HG03460 (cell line): Measurements from ENCODE around the gene LOXHD1.

Source experiments
- ATAC-seq: cut with Tn5 transposase; IDR thresholded peaks from one replicate; pipeline ENCODE4 v1.9.1; 2021; ENCODE audit not compliant: unreplicated experiment

Gene LOXHD1

DNA sequence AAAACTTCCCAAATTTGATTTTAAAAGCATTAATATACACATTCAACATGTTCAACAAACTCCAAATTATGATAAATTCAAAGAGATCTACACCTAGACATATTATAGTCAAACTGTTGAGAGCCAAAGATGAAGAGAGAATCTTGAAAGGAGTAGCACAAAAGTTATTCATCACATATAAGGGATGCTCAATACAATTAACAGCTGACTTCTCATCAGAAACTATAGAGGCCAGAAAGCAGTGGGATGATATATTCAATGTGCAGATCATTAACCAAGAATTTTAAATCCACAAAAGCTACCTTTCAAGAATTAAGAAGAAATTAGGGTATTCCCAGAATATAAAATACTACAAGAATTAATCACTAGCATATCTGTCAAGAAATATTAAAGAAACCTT lies 75.4 kb downstream of the LOXHD1 start:
- no peak for ATAC-seq

DNA sequence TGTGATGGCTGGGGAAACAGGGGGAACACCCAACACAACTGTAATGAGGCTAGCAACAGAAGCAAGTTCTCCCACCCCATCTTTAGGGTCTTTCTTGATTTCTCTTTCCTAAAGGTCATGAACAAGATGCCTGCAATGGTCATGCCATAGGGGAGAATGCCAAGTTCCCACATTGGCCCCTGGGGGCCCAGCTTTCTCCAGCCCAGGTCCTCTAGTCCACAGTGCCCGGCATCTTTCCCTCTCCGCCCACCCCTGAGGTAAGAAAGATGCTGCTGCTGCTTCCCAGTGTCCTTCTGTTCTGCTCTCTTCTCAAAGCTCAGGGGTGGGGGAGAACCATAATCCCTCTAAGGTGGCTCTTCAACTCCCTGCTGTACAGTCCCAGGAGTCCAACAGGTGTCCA lies 78.0 kb downstream of the LOXHD1 start:
- ATAC-seq = no peak

DNA sequence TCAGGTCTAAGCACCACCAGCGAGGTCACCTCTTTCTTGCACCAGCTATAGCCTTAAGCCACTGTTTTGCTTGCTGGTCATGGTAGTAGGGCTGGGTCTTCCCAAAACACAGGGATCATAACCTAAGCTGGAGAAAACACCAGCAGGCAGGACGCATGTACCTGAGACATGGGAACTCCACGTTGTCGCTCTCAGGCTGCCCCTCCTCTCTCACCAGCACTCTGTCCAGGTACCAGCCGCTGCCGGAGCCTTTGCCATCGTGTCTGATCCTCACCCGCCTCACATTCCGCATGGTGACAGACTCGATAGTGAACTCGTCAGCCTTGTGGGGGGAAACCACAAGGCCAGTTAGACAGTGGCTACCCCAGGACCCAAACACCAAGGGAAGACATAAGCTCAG lies 79.5 kb downstream of the LOXHD1 start:
- ATAC-seq = no peak

DNA sequence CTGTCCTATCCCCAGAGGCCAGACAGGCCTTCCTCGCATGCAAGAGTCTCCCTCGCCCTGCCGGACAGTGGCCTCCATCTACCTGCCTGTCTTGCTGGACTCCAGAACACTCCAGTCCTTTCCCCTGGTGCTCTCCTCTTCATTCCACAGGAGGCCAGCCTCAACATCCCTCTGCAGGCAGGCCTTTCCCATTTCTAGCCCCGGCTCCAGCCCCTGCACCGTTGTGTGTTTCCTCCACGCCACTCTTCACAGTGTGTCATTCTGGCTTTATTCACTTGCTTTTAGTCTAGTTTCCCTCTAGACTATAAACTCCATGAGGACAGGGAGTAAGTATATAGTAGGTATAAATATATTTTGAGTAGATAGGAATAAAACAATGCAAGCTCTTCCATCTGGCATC lies 81.2 kb downstream of the LOXHD1 start:
- ATAC-seq = no peak

DNA sequence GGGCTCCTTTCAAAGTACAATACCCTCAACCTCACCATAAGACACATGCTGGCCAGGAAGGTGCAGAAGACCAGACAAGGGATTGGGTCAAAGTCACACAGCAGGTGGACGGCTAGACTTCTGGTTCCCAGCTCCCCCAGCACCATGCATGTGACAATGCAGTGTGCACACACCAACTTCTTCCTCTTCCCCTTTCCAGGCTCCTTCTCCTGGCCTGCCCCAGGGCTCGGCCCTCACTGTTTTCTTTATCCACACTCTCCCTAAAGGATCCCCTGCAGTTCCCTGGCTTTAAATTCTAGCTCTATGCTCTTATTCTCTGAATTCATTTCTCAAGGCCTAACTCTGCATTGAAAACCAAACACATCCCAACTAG lies 82.3 kb downstream of the LOXHD1 start:
- ATAC-seq = no peak

DNA sequence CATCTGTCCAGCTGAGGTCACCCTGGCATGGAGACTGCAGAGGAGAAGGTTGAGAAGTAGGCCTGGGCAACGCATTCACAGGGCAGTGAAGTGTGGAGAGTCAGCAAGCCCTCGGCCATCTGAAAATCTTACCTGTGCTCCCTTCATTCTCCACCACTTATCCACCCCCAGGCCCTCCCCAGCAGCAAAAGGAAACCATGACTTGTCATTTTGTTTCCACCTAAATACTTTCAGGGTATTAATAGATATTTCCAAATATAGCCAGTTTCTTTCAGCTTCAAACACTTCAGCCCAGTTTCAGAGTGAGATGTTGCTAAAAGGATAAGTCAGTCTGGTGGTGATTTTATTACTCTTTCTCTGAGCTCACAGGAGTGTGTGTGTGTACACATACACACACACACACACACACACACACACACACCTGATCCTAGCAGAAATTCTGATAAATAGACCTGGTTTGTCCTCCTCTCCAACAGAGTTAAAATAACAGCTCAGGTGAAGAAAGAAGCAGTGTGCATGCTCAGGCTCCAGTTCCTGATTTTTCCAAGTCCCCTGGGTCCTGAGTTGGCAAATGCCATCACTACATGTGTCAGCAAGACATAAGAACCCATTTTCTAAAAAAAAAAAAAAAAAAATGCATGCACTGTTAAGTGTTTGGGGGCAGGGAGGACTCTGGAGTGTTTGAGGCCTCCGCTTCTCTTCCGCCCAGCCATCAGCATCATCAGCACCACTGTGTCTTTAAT lies 82.8 kb downstream of the LOXHD1 start:
- no peak for ATAC-seq

DNA sequence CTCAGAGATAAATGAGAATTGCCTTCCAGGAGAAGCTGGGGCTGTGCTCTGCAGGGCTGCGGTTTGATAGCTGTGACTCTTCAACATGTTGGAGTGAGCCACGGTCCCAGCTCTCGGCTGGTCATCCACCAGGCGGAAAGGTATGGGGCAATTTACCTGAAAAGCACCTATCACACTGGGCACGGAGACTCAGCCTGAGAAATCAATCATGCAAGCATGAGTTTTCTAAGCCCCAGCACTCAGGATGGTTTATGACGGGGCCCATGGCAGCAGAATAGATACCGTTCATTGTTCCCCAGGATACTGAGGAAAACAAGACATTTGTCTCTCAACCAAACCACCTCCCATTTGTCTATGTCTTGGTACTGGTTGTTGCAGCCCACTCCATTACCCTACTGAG lies 83.9 kb downstream of the LOXHD1 start:
- no peak for ATAC-seq

DNA sequence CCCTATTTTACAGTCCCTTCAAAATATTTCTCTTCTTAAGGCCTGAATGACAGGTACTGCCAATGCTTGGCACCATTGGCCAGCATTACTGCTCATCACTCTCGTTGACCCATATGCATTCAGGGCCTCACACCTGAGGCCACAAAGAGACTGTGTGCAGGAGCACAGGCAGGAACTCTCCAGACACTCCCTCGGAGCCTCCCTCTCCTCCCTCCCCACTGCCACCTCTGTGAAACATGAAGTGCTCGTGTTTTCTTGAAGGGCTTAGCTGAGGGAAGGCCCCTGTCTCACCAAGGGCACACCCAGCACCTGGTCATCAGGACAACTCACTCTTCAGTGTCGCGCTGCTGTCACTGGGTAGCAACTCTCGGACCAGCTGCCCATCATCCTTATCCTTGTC lies 85.3 kb downstream of the LOXHD1 start:
- ATAC-seq = no peak

DNA sequence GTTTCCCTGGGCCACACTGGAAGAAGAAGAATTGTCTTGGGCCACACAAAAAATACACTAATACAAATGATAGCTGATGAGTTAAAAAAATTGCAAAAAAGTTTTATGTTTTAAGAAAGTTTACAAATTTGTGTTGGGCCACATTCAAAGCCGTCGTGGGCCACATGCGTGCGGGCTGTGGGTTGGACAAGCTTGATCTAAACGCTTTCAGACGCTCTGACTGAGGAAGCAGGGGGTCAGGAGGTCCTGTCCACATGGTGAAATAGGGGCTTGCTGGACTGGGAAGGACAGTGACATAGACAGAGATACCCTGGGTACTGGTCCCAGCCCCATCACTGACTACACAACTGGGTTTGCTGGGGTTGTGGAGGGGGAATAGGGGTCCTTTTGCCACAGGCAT lies 86.4 kb downstream of the LOXHD1 start:
- no peak for ATAC-seq

DNA sequence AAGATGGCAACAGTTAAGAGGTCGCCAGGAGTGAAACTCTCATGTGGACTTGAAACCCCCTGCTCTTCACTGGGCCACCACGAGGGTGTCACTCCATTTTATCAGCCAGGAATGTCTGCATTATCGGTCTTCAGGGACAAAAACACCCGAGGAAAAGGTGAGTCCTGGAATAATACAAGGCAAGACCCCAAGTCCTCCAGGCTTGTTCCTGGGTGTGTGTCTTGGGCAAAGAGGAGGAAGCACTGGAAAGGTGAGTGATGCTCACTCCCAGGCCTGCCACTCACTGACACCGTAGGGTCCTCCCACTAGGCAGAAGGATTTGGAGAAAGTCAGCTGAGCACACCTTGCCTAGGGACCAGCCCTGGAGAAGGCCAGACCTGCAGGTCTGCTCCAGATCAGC lies 86.9 kb downstream of the LOXHD1 start:
- ATAC-seq = no peak

DNA sequence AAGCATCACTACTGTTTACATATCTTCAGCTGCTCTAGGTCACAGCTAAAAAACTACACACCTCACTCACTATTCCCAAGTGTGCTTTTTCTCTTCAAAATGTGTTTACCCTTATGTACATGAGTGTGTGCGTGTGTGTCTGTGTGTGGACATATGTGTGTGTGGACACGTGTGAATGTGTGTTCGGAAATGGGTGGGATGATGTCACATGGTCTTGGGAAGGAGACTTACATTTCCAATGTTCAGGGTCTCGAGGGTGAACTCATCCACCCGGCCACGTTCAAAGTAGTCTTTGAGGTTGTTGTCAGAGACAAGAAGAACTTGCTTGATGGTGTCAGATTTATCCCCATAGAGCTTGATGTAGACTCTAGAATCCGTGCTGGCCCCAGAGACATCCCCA lies 87.8 kb downstream of the LOXHD1 start:
- no peak for ATAC-seq

DNA sequence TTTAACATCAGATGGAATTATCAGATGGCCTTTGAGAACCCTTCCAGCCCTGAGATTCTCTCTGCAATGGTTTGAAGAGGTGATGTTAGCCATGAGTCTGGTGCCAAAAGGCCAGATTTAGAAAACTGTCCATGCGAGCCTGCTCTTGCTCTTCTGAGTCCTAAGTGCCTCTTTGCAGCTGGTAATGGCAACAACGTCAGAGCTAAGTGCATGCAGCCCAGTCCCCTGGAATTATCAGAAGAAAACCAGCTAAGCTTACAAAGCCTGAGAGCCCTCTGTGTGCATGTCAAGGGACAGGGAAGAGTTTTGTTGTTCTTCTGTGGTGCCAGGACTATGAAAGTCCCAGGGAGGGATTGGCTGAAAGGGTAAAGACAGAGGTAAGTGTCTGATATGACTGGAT lies 89.8 kb downstream of the LOXHD1 start:
- ATAC-seq = no peak

DNA sequence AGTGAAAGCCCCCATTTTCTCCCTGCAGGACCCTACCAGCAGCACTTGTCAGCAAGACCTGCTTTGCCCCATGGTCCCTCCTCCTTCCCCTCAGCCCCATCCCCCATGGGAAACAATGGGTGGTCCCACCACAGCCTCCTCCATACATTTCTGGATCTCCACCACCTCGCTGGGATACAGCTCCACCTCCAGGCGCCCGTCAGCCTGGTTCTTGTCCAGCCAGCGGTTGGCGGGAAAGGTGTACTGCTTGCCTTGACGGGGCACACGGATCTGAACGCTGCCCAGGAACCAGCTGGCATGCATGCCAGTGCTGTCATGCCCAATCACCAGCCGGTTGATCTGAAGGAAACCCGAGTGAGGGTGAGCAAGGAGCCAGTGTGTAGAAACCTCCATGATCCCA lies 90.9 kb downstream of the LOXHD1 start:
- no peak for ATAC-seq

DNA sequence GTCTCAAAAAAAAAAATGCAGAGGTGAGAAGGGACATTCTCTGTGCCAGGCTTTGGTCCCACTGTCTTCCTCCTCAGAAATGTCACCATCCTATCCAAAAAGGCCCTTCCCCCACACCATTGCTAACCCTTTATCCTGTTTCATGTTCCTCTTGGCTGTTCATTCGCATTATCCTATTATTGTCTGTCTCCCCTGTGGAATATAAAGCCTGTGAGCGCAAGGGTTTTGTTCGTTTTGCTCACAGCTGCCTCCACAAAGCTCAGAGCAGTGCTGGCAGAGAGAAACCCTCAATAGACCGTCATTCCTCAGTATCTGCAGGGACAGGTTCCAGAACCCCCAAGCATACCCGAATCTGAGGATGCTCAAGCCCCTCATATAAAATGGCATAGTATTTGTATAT lies 91.8 kb downstream of the LOXHD1 start:
- no peak for ATAC-seq

DNA sequence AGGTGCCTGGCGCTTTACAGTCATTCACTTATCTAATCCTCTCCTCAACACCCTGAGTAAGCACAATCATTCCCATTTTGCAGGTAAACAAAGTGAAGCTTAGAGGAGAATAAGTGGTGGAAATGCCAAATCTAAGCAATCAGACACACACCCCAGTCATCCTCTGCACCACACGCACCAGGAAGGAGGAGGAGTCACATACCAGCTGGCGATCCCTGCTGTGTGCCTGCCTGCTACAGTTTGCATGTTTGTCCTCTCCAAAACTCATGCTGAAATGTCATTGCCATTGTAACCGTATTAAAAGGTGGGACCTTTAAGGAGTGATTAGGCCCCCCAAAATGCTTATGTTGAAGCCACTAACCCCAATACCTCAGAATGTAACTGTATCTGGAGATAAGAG lies 93.7 kb downstream of the LOXHD1 start:
- ATAC-seq = no peak

DNA sequence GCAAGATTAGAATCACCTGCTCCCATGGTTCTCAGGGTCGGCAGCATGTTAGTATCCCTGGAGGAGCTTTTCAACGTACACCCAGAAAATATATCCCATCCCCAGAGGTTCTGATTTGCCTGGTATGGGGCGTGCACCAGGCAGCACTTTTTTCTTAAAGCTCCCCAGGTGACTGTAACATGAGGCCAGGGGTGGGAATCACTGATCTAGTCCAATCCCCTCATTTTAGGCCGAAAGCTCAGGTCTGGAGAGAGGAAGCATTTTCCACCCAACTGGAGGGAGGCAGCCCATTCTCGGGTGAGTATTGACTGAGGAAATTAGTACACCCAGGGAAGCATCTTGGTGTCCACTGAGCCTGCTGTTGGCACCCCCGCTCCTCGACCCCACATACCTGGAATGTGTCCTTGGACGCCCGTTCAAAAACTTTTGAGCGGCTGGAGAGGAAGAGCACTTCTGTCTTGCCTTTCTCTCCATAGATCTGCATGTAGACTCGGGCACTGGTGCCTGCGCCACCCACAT lies 94.3 kb downstream of the LOXHD1 start:
- no peak for ATAC-seq

DNA sequence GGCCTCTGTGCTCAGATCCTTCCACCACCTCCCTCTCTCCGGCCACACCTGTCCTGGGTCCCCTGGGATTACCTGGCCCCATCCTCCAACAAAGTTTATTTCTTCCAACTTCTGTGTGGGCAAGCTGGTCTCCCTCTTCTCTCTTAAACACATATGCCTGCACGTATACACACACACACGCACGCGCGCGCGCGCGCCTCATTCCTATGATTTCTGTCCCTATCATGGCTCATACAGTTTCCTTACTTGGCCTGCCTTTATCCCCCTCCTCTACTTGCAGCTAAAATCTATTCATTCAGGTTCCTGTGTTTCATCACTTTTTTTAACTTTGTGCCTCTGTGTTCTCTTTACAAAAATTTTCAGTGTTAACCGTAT lies 96.4 kb downstream of the LOXHD1 start:
- no peak for ATAC-seq

DNA sequence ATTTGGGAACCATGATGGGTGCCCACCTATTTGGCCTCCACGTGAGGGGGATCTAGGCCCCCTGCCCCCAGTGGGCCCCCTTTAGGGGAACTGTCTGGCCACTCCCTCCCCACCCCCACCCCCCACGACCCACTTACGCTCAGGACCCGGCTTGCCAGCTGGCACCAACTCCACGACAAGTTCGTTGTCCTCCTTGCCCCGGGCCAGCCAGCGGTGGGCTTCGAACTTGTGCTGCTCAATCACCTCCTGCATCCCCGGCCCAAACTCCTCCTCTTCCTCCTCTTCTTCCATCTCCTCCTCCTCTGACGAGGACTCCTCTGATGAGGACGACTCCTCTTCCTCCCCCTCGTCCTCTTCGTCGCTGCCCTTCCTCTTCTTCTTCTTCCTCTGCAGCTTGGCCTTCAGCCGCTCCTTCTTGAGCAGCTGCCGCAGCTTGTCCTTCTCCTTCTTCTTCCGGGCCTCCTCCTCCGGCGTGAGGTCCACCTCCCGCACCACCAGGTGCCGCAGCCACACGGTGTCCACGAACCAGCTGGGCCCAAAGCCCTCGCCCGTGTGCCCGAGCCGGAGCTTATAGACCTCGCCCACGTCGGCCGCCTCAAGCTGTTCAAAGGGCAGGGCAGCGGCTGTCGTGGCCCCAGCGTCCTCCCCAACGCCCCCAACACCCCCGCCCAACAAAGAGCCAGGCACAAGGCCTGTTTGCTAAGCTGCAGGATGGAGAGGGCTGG lies 96.9 kb downstream of the LOXHD1 start:
- no peak for ATAC-seq

DNA sequence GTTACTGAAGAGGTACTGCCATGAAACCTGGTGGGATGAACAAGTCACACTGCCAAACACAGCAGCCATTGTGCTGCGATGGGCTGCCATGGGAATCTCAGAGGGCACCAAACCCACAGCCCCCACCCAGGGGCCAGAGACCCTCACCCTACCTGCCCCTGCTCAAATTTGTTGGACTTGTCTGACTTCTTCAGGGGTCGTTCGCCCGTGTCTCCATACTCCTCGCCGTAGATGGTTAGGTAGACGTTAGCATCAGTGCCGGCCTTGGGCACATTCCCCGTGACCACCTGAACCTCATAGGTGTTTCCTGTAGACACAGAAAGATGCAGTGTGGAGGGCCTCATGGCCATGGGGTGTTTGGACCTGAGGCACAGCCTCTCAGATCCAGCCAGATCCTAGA lies 97.7 kb downstream of the LOXHD1 start:
- ATAC-seq = no peak

DNA sequence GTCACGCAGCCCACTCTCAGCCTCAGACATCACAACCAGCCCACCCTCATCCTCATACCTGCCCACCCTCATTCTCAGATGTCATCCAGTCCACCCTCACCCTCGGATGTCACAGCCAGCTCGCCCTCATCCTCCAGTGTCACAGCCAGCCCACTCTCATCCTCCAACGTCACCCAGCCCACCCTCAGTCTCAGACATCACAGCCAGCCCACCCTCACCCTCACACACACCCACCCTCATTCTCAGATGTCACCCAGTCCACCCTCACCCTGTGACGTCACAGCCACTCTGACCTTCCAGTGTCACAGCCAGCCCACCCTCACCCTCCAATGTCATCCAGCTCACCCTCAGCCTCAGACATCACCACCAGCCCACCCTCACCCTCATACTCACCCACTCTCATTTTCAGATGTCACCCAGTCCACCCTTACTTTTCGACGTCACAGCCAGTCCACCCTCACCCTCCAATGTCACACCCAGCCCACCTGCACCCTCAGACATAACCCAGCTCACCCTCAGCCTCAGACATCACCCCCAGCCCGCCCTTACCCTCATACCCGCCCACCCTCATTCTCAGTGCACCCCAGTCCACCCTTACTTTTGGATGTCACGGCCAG lies 100.3 kb downstream of the LOXHD1 start:
- ATAC-seq = no peak

DNA sequence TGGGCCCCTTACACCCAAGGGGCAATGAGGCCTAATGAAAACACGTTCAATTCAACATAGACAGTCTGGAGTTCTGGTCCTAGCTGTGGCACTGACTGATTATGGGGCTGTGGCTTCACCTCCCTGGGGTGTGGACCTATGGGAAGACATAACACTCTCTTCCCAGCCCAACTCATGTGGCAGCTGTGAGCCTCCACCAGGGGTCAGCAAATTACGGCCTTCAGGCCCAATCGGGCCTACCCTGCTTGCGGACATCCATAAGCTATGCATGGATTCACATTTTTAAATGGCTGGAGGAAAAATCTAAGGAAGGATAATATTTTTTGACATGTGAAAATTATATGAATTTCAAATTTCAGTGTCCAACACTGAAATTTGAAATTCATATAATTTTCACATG lies 101.3 kb downstream of the LOXHD1 start:
- no peak for ATAC-seq

DNA sequence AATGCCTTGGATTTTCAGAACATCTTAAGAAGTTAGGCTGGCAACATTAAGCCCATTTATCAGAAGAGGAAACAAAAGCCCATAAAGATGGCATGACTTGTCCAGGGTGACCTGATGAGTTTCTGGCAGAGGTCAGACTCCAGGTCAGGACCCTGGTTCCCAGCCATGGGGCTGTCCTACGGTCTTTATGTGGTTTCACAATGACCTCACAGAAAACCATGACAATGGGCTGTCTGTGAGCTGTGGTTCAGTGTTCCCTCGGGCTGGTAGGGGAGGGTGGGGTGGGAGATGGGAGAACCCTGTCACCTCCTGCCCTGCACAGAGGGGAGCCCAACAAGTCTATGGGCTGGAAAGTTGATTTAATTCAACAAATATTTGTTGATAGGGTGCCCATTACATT lies 101.8 kb downstream of the LOXHD1 start:
- ATAC-seq = no peak
